OCI-LY7 (cell line): ENCODE results near the gene ANGPTL8. TPM values are rescaled to one million over a fixed set of nuclear protein-coding genes. Genes with fewer than 3 reads are reported as not detected.

Experiments
- BruUV-seq: library from RNA; stranded (reverse); fragments of 400-500 nt; replicated peaks from 2 replicates; lab custom pipeline; 2021; lab: Mats Ljungman, UMichigan
- CTCF ChIA-PET: fragments of 300-600 bp; sonication (Branson Sonifier 250); formaldehyde crosslinking; loops from one replicate; lab custom pipeline; 2022; ENCODE audit warnings: antibody characterized with exemption; ENCODE audit not compliant: unreplicated experiment; lab: Charles Lee
- POLR2A ChIA-PET: fragments of 300-600 bp; sonication (Branson Sonifier 250); formaldehyde crosslinking; loops from one replicate; lab custom pipeline; 2022; ENCODE audit warnings: antibody characterized with exemption; lab: Charles Lee
- DNase-seq: peaks from one replicate; pipeline ENCODE4 v3.0.0-alpha.2; 2015; ENCODE audit warnings: low spot score
- H2AFZ ChIP-seq: fragments of 200-600 bp; sonication (generic), shearing (Covaris generic); 2 replicates; pipeline ENCODE4 v1.6.1; 2014; ENCODE audit warnings: mild to moderate bottlenecking, antibody characterized with exemption, low read length, moderate library complexity
- H3K27ac ChIP-seq: fragments of 200-600 bp; sonication (generic); 2 replicates; pipeline ENCODE4 v1.5.1; 2014; ENCODE audit warnings: mixed run types, low read depth, mild to moderate bottlenecking, moderate library complexity, low read length, inconsistent platforms; ENCODE audit not compliant: poor library complexity, severe bottlenecking
- H3K36me3 ChIP-seq: fragments of 200-600 bp; sonication (generic); 2 replicates; pipeline ENCODE4 v1.6.1; 2014; ENCODE audit warnings: mild to moderate bottlenecking, antibody characterized with exemption, low read length, moderate library complexity, mixed read lengths; ENCODE audit not compliant: insufficient read depth
- H3K4me1 ChIP-seq: fragments of 200-600 bp; sonication (generic); 2 replicates; pipeline ENCODE4 v1.5.1; 2014; ENCODE audit warnings: mild to moderate bottlenecking, low read length; ENCODE audit not compliant: insufficient read depth, poor library complexity, severe bottlenecking
- H3K4me2 ChIP-seq: fragments of 200-600 bp; sonication (generic); 2 replicates; pipeline ENCODE4 v1.6.1; 2014; ENCODE audit warnings: mild to moderate bottlenecking, low read length
- H3K4me3 ChIP-seq: fragments of 200-600 bp; sonication (generic); 2 replicates; pipeline ENCODE4 v1.5.1; 2014; ENCODE audit warnings: mild to moderate bottlenecking, low read depth, low read length; ENCODE audit not compliant: poor library complexity, severe bottlenecking
- H3K79me2 ChIP-seq: fragments of 200-600 bp; sonication (generic); 2 replicates; pipeline ENCODE4 v1.6.1; 2016; ENCODE audit warnings: low read depth, mild to moderate bottlenecking, low read length, moderate library complexity, mixed read lengths; ENCODE audit not compliant: insufficient read depth
- H3K9me2 ChIP-seq: fragments of 200-600 bp; sonication (generic); 2 replicates; pipeline ENCODE4 v1.6.1; 2016; ENCODE audit warnings: mild to moderate bottlenecking, low read length, mixed read lengths; ENCODE audit not compliant: insufficient read depth
- H3K9me3 ChIP-seq: fragments of 200-600 bp; sonication (generic); 2 replicates; pipeline ENCODE4 v1.6.1; 2014; ENCODE audit warnings: mild to moderate bottlenecking, mixed run types, low read length, mixed read lengths
- H4K20me1 ChIP-seq: fragments of 200-600 bp; sonication (generic); 2 replicates; pipeline ENCODE4 v1.6.1; 2014; ENCODE audit warnings: mild to moderate bottlenecking, antibody characterized with exemption, low read length, moderate library complexity, mixed read lengths; ENCODE audit not compliant: insufficient read depth
- CTCF ChIP-seq: fragments of 200-600 bp; sonication (generic); conservative IDR thresholded peaks from 2 replicates; pipeline ENCODE4 v1.5.1; 2014; ENCODE audit warnings: mild to moderate bottlenecking, antibody characterized with exemption, low read length, moderate library complexity, mixed read lengths
- EZH2phosphoT487 ChIP-seq: fragments of 200-600 bp; sonication (generic); IDR thresholded peaks from 2 replicates; pipeline ENCODE4 v1.6.1; 2018; ENCODE audit warnings: low read depth, borderline replicate concordance, mild to moderate bottlenecking, mixed run types, antibody characterized with exemption, low read length, moderate library complexity, mixed read lengths
- intact Hi-C: fragments of 100-400 bp; cut with micrococcal nuclease; formaldehyde crosslinking; loops from one replicate; pipeline ENCODE4 v1.10.0; 2022; ENCODE audit not compliant: unreplicated experiment
- total RNA-seq, 2 experiments: library from RNA; depleted of rRNA in 1 of 2; stranded (reverse); fragments of >200 nt in 1 of 2; shearing (Covaris generic) in 1 of 2; gene quantifications; 2 replicates each; pipeline ENCODE4 v1.2.3, GENCODE V29; 2014 to 2022

ANGPTL8 gene
- total RNA-seq, 2 experiments from 2014 or later: not detected

GRCh38 chr19:11257846-11258380 lies 18.5 kb downstream of the ANGPTL8 start:
- POLR2A ChIA-PET: interaction anchor here (0.9 to 1.3 kb wide), 2 partner anchors 118 to 123 kb away, joined by 3 read pairs; no protein-coding TSS in a partner anchor
- Histone ChIP-seq H4K20me1 (no peaks in the 10 kb centered on the region), H2AFZ (no peak overlapping the region), H3K4me1 (peaks cover 12% of the 10 kb centered on the region), H3K36me3 (no peaks in the 10 kb centered on the region), H3K4me2 (no peak overlapping the region), H3K27ac (no peak overlapping the region), H3K9me3 (no peaks in the 10 kb centered on the region), H3K9me2 (no peaks in the 10 kb centered on the region), H3K4me3 (no peak overlapping the region), H3K79me2 (no peaks in the 10 kb centered on the region)
- intact Hi-C loops: no loop called here
- TF ChIP-seq EZH2phosphoT487 (no peak), CTCF (no peak)
- CTCF ChIA-PET: no interaction called here
- DNase-seq: no peak
- BruUV-seq: no TSS peak

DNA sequence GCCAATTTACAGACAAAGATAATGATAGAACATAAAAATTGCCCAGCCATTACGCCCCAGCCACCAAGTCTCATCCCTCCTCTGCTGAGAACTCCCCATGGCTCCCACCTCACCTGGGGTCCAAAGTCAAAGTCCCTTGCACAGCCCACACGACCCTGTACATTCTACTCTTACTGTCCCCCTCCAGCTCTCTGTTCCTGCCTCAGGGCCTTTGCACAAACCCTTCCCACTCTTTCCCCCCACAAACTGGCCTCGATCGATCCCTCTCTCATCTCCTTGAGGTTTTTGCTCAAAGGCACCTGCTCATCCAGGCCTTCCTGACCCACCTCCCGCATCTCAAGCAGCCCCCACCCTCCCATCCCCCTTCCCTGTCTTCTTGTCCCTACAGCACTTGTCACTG lies 21.6 kb downstream of the ANGPTL8 start:
- BruUV-seq: no TSS peak
- intact Hi-C loops: no loop called here
- Histone ChIP-seq H3K4me1 (peaks cover 36% of the 10 kb centered on the region), H3K79me2 (no peaks in the 10 kb centered on the region), H4K20me1 (no peaks in the 10 kb centered on the region), H3K9me3 (no peaks in the 10 kb centered on the region), H3K9me2 (no peaks in the 10 kb centered on the region), H3K27ac (no peak overlapping the region), H3K4me2 (no peak overlapping the region), H3K36me3 (no peaks in the 10 kb centered on the region), H3K4me3 (no peak overlapping the region), H2AFZ (no peak overlapping the region)
- no peak for TF ChIP-seq CTCF
- no peak for TF ChIP-seq EZH2phosphoT487
- CTCF ChIA-PET: no interaction called here
- no peak for DNase-seq
- POLR2A ChIA-PET: no interaction called here

GRCh38 chr19:11261431-11261970 lies 22.1 kb downstream of the ANGPTL8 start:
- H3K79me2 ChIP-seq: no peaks in the 10 kb centered on the region
- H3K4me1 ChIP-seq: peaks cover 36% of the 10 kb centered on the region
- no peaks in the 10 kb centered on the region for H4K20me1 ChIP-seq
- CTCF ChIA-PET: no interaction called here
- H3K4me3 ChIP-seq: peak overlapping the region; percentile 96
- POLR2A ChIA-PET: no interaction called here
- DNase-seq: no peak
- TF ChIP-seq CTCF (no peak), EZH2phosphoT487 (no peak)
- intact Hi-C loops: no loop called here
- peak overlapping the region; percentile 78; the same call in 1 of the 2 replicates for H2AFZ ChIP-seq
- H3K4me2 ChIP-seq: peak overlapping the region; percentile 94
- BruUV-seq: no TSS peak
- H3K9me2 ChIP-seq: no peaks in the 10 kb centered on the region
- no peaks in the 10 kb centered on the region for H3K9me3 ChIP-seq
- H3K27ac ChIP-seq: no peak overlapping the region
- H3K36me3 ChIP-seq: no peaks in the 10 kb centered on the region
